GOT3 (cell line): ENCODE data around the gene NOL12.
"Not testable (repeated sequence)": the region's sequence is repeated elsewhere in the genome, so short reads cannot be mapped to it uniquely, and the experiment has no call there.

Experiments used
- DNase-seq: peaks from one replicate; lab custom pipeline; 2025; ENCODE audit warnings: mixed read lengths; lab: John Stamatoyannopoulos, UW

The NOL12 gene, protein sequence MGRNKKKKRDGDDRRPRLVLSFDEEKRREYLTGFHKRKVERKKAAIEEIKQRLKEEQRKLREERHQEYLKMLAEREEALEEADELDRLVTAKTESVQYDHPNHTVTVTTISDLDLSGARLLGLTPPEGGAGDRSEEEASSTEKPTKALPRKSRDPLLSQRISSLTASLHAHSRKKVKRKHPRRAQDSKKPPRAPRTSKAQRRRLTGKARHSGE

DNA sequence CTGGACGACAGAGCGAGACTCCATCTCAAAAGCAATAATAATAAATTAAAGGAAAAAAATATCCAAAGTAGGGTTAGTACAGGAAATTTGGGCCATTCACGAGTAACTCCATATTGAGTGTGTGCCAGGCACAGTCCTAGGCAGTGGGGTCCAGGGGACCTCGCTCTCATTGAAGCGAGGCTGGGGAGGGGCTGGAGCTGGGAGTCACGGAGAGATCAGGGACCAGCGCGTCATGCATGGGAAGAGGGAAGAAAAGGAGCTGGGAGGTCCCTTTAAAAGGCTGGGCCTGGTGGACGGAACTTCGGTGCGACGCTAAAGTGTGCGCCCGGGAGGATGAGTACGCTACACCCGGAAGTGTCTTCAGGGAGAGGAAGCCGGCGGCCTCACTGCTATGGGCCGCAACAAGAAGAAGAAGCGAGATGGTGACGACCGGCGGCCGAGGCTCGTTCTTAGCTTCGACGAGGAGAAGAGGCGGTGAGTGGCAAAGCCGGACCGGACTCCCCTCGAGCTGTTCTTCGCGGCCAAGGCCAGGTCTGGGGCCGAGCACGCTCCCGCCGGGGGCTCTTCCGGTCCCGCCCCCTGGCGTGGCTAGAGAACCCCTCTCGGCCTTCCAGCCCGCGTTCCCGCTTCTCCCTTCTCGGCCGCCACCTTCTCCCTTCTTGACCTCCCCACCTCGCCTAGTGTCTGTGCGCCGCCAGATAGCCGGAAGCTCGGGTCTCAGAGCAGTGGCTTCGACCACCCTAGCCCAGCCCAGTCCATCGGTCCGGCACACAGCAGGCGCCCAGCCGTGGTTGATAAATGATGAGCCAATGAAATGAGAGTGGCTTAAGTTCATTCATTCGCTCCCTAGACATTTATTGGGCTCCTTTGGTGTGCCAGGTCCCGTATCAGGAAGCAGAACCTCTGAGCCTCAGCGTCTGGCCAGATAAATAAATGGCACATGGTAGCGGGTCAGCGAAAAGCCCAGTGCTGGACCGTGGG, at the start of gene NOL12:
TSS of gene NOL12 (plus strand) at position 342 of the 981 bp plus-strand sequence. CDS start at position 392, 50 bp downstream.
- peak; percentile 47 for DNase-seq

DNA sequence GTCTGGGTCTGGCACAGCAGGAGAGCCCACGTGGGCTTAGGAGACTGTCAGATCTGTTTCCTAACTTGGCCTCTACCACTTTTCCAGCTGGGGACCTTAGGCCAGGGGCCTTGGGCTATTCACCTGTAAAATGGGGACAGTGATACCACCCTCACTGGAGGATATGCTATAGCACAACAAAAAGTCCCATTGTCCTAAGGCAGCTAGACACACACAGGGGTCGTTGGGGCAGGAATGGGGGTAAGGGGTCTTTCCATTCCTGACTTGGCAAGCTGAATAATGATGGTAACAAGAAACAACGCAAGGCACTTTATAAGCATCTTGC, 49.2 kb upstream of the NOL12 start:
- DNase-seq = no peak

DNA sequence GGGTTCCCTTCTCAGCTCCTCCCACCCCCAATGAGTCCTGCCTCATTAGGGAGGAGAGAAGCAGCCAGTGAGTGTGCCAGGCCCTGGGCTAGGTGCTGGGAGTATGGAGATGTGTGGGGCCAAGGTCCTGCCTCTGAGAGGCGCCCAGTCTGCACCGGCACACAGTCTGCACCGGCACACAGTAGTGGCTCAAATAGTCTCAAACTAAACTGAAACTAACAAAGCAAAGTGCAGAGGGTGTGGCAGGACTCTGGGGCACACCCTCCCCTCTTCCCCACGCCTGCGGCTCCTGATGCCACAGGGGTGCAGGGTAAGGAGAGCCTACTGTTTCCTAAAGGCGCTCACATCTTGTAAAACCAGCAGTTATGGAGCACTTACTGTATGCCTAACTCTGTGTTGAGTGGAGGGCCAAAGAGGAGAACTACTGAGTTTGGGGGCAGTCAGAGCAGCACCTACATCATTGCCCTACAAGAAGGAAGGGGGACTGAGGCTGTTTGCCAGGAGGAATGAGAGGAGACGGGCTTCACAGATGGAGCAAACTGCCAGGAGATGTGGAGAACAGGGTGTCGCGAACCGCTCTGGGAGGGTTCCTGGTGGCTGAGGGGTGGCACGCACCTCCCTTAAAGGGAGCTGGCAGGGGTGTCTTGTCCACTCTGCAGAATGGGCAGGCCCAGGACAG, 47.6 kb upstream of the NOL12 start:
- DNase-seq = no peak

DNA sequence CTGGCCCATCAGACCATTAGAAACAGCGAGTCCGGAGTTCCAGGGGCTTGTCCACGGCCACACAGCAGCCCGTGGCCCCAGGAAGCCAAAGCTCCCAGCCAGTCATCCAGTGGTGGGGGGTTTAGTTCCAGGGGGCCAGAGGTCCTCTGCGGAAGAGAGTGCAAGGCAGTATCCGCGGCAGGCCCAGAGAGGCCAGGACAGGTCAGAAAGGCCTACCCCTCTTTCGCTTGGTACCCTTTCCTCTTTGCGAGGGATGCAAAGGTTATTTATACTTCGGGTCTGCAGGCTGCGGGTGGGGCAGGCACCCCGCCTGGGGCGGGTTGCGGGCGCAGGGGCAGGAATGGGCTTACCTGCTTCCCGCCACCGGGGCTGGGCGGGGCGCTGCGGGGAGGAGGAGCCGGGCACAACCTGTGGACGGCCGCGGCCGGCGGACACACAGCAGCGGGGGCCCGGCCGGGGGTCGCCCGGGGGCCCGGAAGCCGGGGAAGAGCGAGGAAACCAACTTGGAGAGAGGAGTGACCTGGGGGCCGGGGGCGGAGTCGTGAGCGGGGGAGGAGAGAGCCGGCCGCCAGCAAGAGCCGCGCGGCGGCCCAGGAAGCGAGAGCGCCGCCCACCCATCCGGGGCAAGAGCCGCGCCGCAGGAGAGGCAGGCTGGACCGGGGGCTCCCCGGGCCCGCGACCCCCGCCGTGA, 46.9 kb upstream of the NOL12 start, which contains the start of gene SH3BP1:
TSS of gene SH3BP1 (plus strand) at position 600 of the 691 bp plus-strand sequence. CDS start 119 bp downstream, outside the sequence.
- no peak for DNase-seq

DNA sequence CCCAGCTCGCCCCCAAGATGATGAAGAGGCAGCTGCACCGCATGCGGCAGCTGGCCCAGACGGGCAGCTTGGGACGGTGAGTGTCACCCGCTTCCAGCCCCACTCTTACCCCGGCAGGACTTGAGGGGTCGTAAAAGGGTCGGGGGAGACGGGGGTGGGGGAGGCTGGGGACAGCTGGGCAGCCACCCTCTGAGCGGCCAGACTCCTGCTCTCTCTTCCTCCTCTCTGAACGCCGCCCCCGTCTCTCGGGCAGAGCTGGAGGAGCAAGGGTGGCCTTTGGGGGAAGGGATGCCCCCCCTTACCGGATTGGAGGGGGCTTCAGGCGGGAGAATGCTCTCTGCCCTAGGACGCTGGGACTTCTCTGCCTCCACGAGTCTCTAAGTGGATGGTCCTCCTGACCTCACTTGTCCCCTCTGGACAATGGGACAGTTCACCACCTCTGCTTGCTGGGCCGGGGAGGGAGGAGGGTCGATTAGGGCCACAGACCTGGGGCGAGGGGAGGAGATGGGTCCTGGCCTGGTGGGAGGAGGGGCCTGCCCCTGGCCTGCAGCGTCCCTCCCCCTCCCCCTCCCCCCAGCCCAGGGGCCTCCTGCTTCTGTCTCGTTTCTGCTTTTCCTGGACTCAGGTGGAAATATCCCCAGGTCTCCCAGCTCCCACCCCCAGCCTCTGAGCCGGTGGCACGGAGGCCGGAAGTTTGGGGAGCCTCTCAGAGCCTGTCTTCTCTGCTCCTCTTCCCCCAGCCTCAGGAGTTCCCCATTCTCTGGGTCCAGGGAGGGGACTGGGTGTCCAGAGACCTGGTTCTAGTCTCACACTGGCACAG, 46.2 kb upstream of the NOL12 start:
- DNase-seq = no peak

DNA sequence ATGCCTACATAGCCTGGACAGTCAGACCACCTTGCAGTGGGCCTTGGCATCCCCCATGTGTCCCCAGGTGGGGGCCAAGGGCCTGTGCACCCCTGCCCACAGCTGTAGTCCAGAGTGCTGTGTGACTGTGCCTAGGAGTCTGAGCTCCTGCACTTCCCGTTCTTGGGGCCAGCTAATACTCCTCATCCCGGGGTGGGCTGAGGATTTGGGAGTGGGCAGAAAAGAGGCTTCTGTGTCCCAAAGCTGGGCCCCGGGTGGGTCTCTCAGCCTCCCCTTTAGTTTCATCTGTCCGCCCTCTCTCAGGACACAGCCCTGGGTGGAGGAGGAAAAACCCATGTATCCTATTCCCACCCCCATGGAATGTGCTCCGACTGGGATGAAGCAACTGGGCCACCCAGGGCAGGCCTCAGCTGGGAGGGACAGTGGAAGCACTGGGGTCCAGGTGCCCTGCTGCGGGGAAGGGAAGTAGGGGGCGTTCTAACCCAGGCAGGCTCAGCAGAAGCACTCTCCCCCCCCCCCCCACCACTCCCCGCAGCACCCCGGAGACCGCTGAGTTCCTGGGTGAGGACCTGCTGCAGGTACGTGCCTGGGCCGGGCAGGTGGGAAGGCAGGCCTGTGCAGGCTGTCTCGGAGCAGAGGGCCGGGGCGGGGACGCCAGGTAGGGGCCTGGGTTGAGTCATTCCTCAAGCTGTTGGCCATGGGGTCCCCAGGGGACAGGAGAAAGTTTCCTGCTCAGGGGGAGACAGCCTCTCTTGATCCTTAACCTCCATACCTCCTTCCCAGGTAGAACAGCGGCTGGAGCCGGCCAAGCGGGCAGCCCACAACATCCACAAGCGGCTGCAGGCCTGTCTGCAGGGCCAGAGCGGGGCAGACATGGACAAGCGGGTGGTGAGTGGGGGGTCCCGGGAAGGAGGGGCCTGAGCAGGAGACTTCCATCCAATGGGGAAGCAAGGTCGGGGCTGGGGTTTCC, 45.3 kb upstream of the NOL12 start:
- no peak for DNase-seq

DNA sequence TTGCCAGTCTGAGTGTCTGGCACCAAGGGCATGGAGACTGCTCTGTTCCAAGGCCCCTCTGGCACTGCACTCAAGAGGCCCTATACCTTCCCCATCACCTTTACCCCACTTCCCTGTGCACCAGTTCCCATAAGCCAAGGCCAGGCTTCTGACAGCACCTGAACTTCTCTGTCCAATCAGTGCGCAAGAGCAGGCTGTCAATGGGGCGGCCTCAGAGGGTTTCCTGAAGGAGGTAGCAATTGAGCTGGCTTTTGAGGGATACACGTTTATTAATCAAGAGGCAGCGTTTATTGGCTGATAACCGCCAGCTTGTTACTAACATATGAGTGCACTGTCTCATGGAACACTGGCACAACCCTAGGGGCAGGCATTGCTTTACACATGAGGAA, 44.6 kb upstream of the NOL12 start:
- DNase-seq = no peak

DNA sequence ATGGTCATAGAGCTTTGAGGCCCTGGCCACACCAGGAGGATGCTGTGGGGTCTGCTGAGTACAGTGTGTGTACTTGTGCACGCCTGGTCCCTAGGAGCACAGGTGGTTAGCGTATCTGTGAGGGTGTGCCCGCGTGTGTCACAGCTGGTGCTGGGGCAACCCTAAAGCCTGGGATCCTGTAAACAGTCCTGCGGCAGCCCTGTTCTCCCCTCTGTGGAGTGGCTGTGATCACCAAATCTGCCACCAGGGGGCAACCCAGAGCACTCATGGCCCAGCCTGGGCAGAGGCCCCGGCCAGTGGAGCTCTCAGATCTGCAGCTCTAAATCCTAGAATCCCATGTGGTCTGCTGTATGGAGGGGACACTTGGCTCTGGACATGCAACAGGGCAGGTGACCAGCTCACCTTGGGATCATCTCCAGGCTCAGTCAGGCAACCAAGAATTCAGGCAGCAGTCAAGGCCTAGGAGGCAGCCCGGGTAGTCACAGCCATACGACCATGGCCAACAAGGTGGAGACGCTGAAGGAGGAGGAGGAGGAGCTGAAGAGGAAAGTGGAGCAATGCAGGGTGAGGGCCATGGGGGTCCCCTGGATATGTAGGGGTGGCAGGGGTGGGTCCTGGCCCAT, 42.8 kb upstream of the NOL12 start:
- peak; percentile 49 for DNase-seq

DNA sequence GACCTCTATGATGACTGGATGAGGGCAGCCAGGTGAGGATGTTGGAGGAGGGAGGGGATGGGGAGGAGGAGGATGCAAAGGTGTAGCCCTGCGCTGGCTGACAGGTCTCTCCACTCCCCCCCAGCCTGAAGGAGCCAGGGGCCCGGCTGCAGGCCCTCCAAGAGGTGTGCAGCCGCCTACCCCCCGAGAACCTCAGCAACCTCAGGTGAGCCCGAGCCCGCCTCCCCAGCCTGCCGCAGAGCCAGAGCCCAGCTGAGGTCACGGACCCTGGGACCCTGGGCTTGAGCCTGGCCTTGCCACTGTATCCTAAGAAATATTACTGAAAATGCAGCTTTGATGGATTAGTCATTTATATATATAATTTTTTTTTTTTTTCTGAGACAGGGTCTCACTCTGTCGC, 38.8 kb upstream of the NOL12 start:
- no peak for DNase-seq

DNA sequence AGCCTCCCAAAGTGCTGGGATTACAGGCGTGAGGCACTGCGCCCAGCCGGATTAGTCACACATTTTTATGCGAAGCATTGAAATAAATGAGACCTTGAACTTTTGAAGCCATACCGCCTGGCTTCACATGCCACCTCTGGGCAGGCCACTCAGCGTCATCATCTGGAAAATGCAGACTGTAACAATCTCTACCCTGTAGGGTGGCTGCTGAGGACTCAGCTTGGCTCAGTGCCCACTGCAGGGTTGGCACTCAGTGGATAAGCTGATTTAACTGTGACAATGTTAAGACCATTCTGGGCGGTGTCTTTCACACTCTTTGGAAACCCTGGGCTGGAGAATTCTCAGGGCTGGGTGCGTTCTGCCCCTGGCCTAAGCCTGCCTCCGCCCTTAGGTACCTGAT, 38.2 kb upstream of the NOL12 start:
- no peak for DNase-seq

DNA sequence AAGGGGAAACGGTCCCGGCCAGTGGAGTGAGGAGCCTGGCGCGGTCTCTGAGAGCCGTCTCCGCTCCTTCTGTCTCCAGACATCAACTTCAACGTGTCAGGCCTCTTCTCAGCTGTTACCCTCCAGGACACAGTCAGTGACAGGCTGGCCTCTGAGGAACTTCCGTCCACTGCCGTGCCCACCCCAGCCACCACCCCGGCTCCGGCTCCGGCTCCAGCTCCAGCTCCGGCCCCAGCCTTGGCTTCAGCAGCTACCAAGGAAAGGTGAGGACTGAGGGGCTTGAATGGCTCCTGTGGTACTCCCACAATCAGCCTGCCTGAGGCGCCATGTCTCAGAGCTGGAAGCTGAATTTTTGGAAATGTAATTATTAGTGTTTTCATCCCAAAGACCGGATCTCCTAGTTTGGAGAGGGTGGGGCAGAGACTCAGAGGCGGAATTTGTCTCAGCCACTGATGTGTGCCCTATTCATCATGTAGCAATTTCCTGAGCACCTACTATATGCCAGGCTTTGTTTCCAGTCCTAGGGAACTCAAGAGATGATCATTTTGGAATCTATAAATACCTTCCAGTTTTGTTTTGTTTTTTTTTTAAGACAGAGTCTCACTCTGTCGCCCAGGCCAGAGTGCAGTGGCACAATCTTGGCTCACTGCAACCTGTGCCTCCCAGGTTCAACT, 35.5 kb upstream of the NOL12 start:
- no peak for DNase-seq

DNA sequence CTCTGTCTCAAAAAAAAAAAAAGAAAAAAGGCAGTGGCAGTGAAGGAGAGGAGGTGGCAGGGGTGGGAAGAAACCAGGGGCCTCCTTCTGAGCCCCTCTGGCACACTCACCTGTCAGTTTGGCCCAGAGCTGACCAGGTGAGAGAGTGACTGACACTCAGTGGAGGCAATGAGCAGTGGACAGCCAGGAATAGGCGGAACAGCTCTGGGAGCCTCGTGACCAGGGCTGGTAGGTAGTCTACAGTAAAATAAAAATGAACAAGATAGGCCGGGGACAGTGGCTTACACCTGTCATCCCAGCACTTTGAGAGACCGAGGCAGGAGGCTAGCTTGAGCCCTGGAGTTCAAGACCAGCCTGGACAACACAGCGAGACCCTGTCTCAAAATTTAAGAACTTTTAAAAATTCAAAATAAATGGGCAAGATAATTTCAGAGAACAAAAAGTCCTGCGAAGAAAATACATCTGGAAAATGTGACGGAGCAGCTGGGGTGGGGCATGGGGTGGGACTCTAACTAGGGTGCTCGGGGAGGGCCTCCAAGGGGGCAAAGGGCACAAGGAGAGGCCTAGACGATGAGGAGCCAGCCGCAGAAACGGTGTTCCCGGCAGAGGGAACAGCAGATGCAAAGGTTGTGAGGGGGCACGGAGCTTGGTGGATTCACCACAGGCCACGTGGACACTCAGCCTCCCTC, 31.4 kb upstream of the NOL12 start:
- no peak for DNase-seq

DNA sequence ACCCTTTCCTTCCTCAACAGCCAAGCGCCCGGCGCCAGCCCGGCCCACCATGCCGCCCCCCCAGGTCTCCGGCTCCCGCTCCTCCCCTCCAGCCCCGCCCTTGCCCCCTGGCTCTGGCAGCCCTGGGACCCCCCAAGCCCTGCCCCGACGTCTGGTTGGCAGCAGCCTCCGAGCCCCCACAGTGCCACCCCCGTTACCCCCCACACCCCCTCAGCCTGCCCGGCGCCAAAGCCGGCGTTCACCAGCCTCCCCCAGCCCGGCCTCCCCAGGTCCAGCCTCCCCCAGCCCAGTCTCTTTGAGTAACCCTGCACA, 30.9 kb upstream of the NOL12 start:
- DNase-seq = no peak

DNA sequence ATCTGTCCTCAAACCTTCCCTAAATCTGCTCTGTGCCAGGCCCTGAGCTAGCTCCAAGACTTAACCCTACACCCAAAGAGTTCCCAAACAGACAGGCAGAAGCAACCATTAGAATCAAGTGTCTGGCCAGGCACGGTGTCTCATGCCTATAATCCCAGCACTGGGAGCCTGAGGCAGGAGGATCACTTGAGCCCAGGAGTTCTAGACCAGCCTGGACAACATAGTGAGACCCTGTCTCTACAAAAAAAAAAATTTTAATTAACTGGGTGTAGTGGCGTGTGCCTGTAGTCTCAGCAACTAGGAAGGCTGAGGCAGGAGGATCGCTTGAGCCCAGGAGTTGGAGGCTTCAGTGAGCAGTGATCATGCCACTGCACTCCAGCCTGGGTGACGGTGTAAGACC, 29.6 kb upstream of the NOL12 start:
- not testable (repeated sequence) for DNase-seq

DNA sequence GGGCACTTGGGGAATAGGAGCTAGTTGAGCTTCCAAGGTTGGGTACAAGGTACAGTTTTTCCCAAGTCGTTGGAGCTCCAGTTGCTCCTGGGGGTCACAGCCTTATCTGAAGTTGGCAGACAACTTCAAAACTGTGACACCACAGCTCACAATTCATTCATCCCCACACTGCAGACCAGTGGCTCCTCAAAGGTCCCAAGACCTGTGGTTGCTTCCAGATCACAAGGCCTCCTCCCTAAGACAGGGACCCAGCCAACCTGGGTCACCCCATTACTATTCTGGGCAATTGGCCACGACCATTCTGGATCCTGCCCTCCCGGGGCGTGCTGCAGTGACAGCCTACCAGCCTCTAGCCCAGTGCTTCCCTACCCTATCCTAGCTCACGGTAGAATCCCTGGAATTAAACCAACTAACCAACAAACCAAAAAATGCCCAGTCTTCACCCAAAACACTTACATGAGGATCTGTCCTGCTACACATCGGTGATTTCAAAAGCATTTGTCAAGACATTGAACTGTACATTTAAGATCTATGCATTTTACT, 28.5 kb upstream of the NOL12 start:
- no peak for DNase-seq

DNA sequence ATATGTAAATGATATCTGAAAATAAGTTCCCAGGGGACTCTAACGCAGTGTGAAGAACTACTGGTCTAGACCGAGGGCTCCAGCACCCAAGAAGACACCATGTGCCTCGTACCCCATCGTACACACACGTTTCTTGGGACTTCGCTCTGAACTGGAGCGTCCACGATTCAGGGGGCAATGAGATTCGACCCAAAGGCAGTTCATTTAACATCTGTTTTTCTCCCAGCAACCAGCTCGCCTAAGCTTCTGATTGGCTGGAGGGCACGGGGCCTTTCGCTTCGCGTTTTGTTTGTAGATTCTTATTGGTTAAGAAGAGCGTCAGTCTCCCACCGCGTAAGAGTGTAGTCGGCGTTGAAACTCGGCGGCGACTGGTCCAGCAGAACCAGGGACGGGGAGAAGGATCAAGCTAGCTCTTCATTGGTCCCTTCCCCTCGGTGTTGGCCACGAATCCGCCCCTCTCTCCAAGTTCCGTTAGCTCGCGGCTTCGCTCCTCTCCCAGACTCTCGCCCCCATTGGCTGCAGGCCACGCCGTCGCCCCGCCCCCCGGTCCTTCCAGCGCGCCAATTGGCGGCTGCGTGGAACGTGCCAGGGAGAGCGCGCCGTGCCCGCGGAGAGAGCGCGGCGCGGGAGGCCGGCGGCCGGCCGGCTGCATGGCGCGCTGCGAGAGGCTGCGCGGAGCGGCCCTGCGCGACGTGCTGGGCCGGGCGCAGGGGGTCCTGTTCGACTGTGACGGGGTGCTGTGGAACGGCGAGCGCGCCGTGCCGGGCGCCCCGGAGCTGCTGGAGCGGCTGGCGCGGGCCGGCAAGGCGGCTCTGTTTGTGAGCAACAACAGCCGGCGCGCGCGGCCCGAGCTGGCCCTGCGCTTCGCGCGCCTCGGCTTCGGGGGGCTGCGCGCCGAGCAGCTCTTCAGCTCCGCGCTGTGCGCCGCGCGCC, 27.7 kb upstream of the NOL12 start, which contains the start of gene PDXP:
TSS of gene PDXP (plus strand) at position 591 of the 933 bp plus-strand sequence. CDS start at position 651, 60 bp downstream.
- peak; percentile 97 for DNase-seq
